Measurements from ENCODE around the gene AGA. TPM values are rescaled to one million over a fixed set of nuclear protein-coding genes. Genes with fewer than 3 reads are reported as not detected.

AGA gene
- total RNA-seq, 1 experiment from 2014 or later, result 13.8 TPM

DNA sequence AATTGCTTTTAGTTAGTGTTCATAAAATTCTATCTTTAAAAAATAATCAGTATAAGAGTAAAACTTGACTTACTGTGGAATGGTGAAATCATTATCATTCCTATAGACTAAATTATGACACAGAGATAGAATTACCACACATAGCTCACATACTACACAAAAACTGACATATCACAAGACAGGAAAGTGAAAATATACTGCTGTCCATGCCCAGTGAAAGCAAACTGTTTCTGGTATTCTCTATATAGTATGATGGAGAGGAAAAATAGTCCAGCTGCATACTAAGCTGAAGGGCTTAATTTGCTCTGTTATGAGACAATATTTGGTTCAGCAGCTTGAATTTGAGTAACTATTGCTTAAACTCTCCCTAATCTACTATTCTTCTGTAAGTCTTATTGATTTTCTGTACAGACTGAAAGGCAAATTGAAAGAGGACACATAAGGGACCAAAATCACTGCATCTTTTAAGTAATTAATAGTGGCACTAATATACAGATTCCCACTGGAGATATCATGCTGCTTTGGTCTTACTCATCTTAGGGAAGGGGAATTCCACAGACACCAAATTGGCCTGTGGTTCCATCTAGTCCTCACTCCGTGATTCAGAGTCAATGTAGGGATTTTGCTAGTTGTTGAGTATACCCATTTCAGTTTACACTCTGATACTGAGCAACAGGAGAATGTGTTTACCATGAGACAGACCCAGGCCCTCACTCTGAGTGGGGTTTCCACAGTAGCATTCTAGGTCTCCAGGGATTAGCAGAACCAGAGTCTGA is 47.4 kb upstream of the AGA start:
- CTCF ChIA-PET, result no interaction called here
- H3K9me3 ChIP-seq (ENCODE audit: insufficient read depth, low read depth), result no peaks in the 10 kb centered on the region
- H3K9me2 ChIP-seq (ENCODE audit: insufficient read depth), result no peaks in the 10 kb centered on the region
- no TSS peak for BruUV-seq (replicated peaks)
- POLR2A ChIA-PET (ENCODE audit: unreplicated experiment), result no interaction called here
- no peaks in the 10 kb centered on the region for H4K20me1 ChIP-seq (ENCODE audit: insufficient read depth)
- no peaks in the 10 kb centered on the region for H3K27me3 ChIP-seq (ENCODE audit: insufficient read depth, low read depth)
- no peaks in the 10 kb centered on the region for H3K36me3 ChIP-seq (ENCODE audit: low read depth)
- no peak overlapping the region for H3K4me3 ChIP-seq
- H2AFZ ChIP-seq, result no peak overlapping the region
- peaks cover 6% of the 10 kb centered on the region for H3K4me1 ChIP-seq (replicated peaks; ENCODE audit: insufficient read depth)
- intact Hi-C loops (cut with micrococcal nuclease; ENCODE audit: unreplicated experiment), result no loop called here
- no peaks in the 10 kb centered on the region for H3K79me2 ChIP-seq (ENCODE audit: low read depth)
- no peaks in the 10 kb centered on the region for H3F3A ChIP-seq (ENCODE audit: insufficient read depth, low read depth)
- TF ChIP-seq, protein P1, sequence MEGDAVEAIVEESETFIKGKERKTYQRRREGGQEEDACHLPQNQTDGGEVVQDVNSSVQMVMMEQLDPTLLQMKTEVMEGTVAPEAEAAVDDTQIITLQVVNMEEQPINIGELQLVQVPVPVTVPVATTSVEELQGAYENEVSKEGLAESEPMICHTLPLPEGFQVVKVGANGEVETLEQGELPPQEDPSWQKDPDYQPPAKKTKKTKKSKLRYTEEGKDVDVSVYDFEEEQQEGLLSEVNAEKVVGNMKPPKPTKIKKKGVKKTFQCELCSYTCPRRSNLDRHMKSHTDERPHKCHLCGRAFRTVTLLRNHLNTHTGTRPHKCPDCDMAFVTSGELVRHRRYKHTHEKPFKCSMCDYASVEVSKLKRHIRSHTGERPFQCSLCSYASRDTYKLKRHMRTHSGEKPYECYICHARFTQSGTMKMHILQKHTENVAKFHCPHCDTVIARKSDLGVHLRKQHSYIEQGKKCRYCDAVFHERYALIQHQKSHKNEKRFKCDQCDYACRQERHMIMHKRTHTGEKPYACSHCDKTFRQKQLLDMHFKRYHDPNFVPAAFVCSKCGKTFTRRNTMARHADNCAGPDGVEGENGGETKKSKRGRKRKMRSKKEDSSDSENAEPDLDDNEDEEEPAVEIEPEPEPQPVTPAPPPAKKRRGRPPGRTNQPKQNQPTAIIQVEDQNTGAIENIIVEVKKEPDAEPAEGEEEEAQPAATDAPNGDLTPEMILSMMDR (conservative IDR thresholded peaks at IDR 0.05), result no peak
- no peak for TF ChIP-seq EZH2 (IDR thresholded peaks at IDR 0.05; ENCODE audit: low read depth)
- no peak for DNase-seq
- H3K27ac ChIP-seq, result no peak overlapping the region
- no peak overlapping the region for H3K4me2 ChIP-seq

DNA sequence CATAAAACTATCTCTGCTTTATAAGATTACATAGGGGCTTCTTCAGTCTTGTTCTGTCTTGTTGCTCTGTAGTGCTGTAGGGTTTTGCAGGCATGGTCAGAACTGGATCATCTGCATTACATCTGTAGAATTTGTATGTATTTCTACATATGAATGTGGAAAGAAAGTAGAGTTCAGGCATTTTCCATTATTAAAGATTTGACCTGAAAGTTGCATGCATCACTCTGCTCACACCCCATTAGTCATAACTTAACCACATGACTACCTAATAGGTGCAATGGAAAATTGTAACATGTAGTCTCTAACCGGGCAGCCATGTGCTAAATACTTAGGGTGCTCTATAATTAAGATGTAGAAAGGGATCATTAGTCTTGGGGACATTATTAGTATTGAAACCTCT is 45.7 kb upstream of the AGA start:
- POLR2A ChIA-PET (ENCODE audit: unreplicated experiment), result no interaction called here
- no peak overlapping the region for H3K4me3 ChIP-seq
- CTCF ChIA-PET, result no interaction called here
- no peak overlapping the region for H3K27ac ChIP-seq
- no peak overlapping the region for H2AFZ ChIP-seq
- DNase-seq, result no peak
- BruUV-seq (replicated peaks), result no TSS peak
- no peak overlapping the region for H3K4me2 ChIP-seq
- H3K9me2 ChIP-seq (ENCODE audit: insufficient read depth), result no peaks in the 10 kb centered on the region
- H4K20me1 ChIP-seq (ENCODE audit: insufficient read depth), result no peaks in the 10 kb centered on the region
- H3K36me3 ChIP-seq (ENCODE audit: low read depth), result no peaks in the 10 kb centered on the region
- intact Hi-C loops (cut with micrococcal nuclease; ENCODE audit: unreplicated experiment), result no loop called here
- H3K9me3 ChIP-seq (ENCODE audit: insufficient read depth, low read depth), result no peaks in the 10 kb centered on the region
- no peaks in the 10 kb centered on the region for H3F3A ChIP-seq (ENCODE audit: insufficient read depth, low read depth)
- no peaks in the 10 kb centered on the region for H3K27me3 ChIP-seq (ENCODE audit: insufficient read depth, low read depth)
- no peaks in the 10 kb centered on the region for H3K79me2 ChIP-seq (ENCODE audit: low read depth)
- no peak for TF ChIP-seq EZH2 (IDR thresholded peaks at IDR 0.05; ENCODE audit: low read depth)
- peaks cover 17% of the 10 kb centered on the region for H3K4me1 ChIP-seq (replicated peaks; ENCODE audit: insufficient read depth)

DNA sequence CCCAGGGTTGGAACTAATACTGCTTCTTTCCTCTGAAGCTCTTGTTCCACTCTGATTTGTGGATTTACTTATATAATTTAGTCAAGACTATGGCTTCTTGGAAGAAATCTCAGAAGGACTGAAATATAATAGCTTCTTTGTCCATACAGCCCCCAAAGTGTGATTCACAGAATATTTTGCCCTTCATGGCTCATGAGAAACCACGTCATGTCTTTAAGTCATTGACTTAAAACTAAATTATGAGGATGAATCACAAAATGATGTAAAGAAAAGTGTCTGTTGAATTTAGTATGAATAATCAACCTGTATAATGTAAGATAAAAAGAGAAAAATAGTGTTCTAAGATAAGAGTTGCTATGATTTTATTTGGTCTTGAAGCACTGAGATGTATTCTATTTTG is 43.3 kb upstream of the AGA start:
- Histone ChIP-seq H3K27ac (no peak overlapping the region), H3K4me2 (no peak overlapping the region), H2AFZ (no peak overlapping the region), H3K36me3 (ENCODE audit: low read depth) (no peaks in the 10 kb centered on the region), H3K4me1 (replicated peaks; ENCODE audit: insufficient read depth) (peaks cover 17% of the 10 kb centered on the region), H3K9me2 (ENCODE audit: insufficient read depth) (no peaks in the 10 kb centered on the region), H3K27me3 (ENCODE audit: insufficient read depth, low read depth) (no peaks in the 10 kb centered on the region), H4K20me1 (ENCODE audit: insufficient read depth) (no peaks in the 10 kb centered on the region), H3K79me2 (ENCODE audit: low read depth) (no peaks in the 10 kb centered on the region), H3F3A (ENCODE audit: insufficient read depth, low read depth) (no peaks in the 10 kb centered on the region), H3K4me3 (no peak overlapping the region), H3K9me3 (ENCODE audit: insufficient read depth, low read depth) (no peaks in the 10 kb centered on the region)
- intact Hi-C loops (cut with micrococcal nuclease; ENCODE audit: unreplicated experiment), result no loop called here
- TF ChIP-seq, protein P1 (conservative IDR thresholded peaks at IDR 0.05), result no peak
- no peak for TF ChIP-seq EZH2 (IDR thresholded peaks at IDR 0.05; ENCODE audit: low read depth)
- DNase-seq, result no peak
- BruUV-seq (replicated peaks), result no TSS peak
- CTCF ChIA-PET, result no interaction called here
- POLR2A ChIA-PET (ENCODE audit: unreplicated experiment), result no interaction called here

DNA sequence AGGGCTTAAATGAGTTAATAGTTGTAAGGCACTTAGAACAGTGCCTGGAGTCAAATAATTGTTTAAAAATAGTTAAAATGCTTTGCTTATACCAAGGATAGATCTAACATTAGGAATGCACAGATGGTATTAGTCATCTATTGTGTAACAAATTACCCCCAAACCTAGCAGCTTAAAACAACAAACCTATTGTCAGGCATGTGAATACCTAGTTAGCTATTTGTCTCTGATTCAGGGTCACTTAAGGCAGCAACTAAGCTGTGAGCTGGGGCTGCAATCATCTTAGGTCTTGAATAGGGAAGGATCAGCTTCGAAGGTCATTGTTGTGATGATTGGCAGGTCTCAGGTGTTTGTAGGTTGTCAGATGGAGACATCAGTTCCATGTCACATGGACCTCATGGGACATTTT is 42.4 kb upstream of the AGA start:
- TF ChIP-seq EZH2 (IDR thresholded peaks at IDR 0.05; ENCODE audit: low read depth), result no peak
- TF ChIP-seq, protein P1 (conservative IDR thresholded peaks at IDR 0.05), result no peak
- intact Hi-C loops (cut with micrococcal nuclease; ENCODE audit: unreplicated experiment), result no loop called here
- H3F3A ChIP-seq (ENCODE audit: insufficient read depth, low read depth), result no peaks in the 10 kb centered on the region
- no peak overlapping the region for H2AFZ ChIP-seq
- no peaks in the 10 kb centered on the region for H3K9me3 ChIP-seq (ENCODE audit: insufficient read depth, low read depth)
- no TSS peak for BruUV-seq (replicated peaks)
- H3K79me2 ChIP-seq (ENCODE audit: low read depth), result no peaks in the 10 kb centered on the region
- no peaks in the 10 kb centered on the region for H3K27me3 ChIP-seq (ENCODE audit: insufficient read depth, low read depth)
- peaks cover 17% of the 10 kb centered on the region for H3K4me1 ChIP-seq (replicated peaks; ENCODE audit: insufficient read depth)
- H3K36me3 ChIP-seq (ENCODE audit: low read depth), result no peaks in the 10 kb centered on the region
- H3K27ac ChIP-seq, result no peak overlapping the region
- H3K4me3 ChIP-seq, result no peak overlapping the region
- POLR2A ChIA-PET (ENCODE audit: unreplicated experiment), result interaction anchor here (0.6 kb wide), 1 partner anchor 9 kb away, joined by 4 read pairs; no protein-coding TSS in a partner anchor
- H4K20me1 ChIP-seq (ENCODE audit: insufficient read depth), result no peaks in the 10 kb centered on the region
- peak; percentile 3 to 75 for DNase-seq
- no peaks in the 10 kb centered on the region for H3K9me2 ChIP-seq (ENCODE audit: insufficient read depth)
- no peak overlapping the region for H3K4me2 ChIP-seq
- CTCF ChIA-PET, result no interaction called here
